Heart left ventricle (tissue), 16 donors: ENCODE measurements around the gene PRSS1. TPM values are rescaled to one million over a fixed set of nuclear protein-coding genes. Genes with fewer than 3 reads are reported as not detected.

Experiments
- ATAC-seq, 4 donors: fragments of 200-7000 bp; cut with Tn5 transposase; one replicate each; pipeline ENCODE4 v1.9.1; 2020 to 2022; ENCODE audit warnings: moderate library complexity in 4 of 4, mild to moderate bottlenecking in 3 of 4, moderate number of reproducible peaks in 1 of 4
- DNase-seq, 5 donors: peaks; one replicate each; pipeline ENCODE4 v3.0.0-alpha.2; 2020
- H3K27ac ChIP-seq, 12 donors: fragments of 200-600 bp; sonication (generic) in 4 of 12; one replicate each; pipeline versions ENCODE4 v1.5.0 to v1.8.0; 2016 to 2022; ENCODE audit warnings: mild to moderate bottlenecking in 2 of 12
- H3K27me3 ChIP-seq, 9 donors: fragments of 200-600 bp; sonication (generic) in 2 of 9; one replicate each; pipeline versions ENCODE4 v1.5.1 to v1.8.0; 2016 to 2022; ENCODE audit warnings: mild to moderate bottlenecking in 3 of 9
- H3K36me3 ChIP-seq, 9 donors: fragments of 200-600 bp; sonication (generic) in 2 of 9; one replicate each; pipeline versions ENCODE4 v1.5.0 to v1.8.0; 2018 to 2022; ENCODE audit warnings: mild to moderate bottlenecking in 2 of 9
- H3K4me1 ChIP-seq, 12 donors: fragments of 200-600 bp; sonication (generic) in 4 of 12; one replicate each; pipeline versions ENCODE4 v1.5.0 to v1.8.0; 2016 to 2022; ENCODE audit warnings: mild to moderate bottlenecking in 3 of 12
- H3K4me3 ChIP-seq, 12 donors: fragments of 200-600 bp; sonication (generic) in 4 of 12; one replicate each; pipeline versions ENCODE4 v1.5.0 to v1.8.0; 2017 to 2022; ENCODE audit warnings: mild to moderate bottlenecking in 9 of 12, moderate library complexity in 4 of 12
- H3K9me3 ChIP-seq, 12 donors: fragments of 200-600 bp; sonication (generic) in 4 of 12; one replicate each; pipeline versions ENCODE4 v1.5.0 to v1.8.0; 2016 to 2022; ENCODE audit warnings: mild to moderate bottlenecking in 1 of 12
- POLR2A ChIP-seq, 2 donors: fragments of 450-650 bp; IDR thresholded peaks; one replicate each; pipeline ENCODE4 v1.6.1; 2017; ENCODE audit warnings: antibody characterized with exemption in 2 of 2, mild to moderate bottlenecking in 2 of 2, moderate library complexity in 2 of 2
- WGBS, 4 donors: extraction: QIAGEN DNeasy Blood & Tissue Kit in 2 of 4; methylation state at CpG; one replicate each; pipeline versions ENCODE4 v1.1.5 to v1.1.7; 2013 to 2018; 5-methylcytosine and 5-hydroxymethylcytosine counted together
- intact Hi-C, 10 donors: fragments of 100-400 bp; cut with DNase I; formaldehyde crosslinking; loops; one replicate each; pipeline versions ENCODE4 v1.11.1 to v1.14.2; 2022
- polyA plus RNA-seq, 2 donors: library from polyadenylated mRNA; stranded (reverse); fragments of 200-250 nt; gene quantifications; one replicate each; pipeline ENCODE4 v1.2.3, GENCODE V29; 2013
- total RNA-seq, 9 donors: library from RNA; depleted of rRNA in 2 of 9; stranded (reverse); fragments of >200 nt in 2 of 9; fragmentation: NEBNext Ultra II Directional in 3 of 9; extraction: Animal tissue kit (Norgen Biotek cat#: 25700) in 3 of 9; gene quantifications; one replicate each; pipeline versions ENCODE4 v1.1.0 to v1.2.4, GENCODE V29; 2016 to 2023
- TF ChIP-seq, protein P1 (sequence below), 12 donors: fragments of 200-600 bp; sonication (generic) in 4 of 12; IDR thresholded peaks; one replicate each; pipeline versions ENCODE4 v1.5.0 to v1.8.0; 2018 to 2022; ENCODE audit warnings: antibody characterized with exemption in 12 of 12, mild to moderate bottlenecking in 5 of 12
- donor health status: ischemic (EF 13 %, LVEDD 7.1; RV severe dilation, severe dysfunction).
- donor health status: healthy with polysubstance abuse.
- donor health status: DM: no; HTN: yes; CAD: no.
- donor health status: DM: no; HTN: no; CAD: no.
- donor health status: ischemic (EF 25% LVEDD 6.9; RV normal size, moderate dysfunction).
- donor health status: ischemic (EF 25% LVEDD 5.7; RV mildly dilated, moderate dysfunction).
- donor health status: healthy.
- donor health status: DM: yes; HTN: yes; CAD: no.
- donor health status: ischemic (EF 35%, LVEDD 5.7; RV mildly dilated, moderate dysfunction).
- donor health status: nonischemic (EF 11% LVEDD 7.7; RV severe dilation, severe dysfunction).
- donor health status: DM: yes; HTN: yes; CAD: no.
- donor health status: PGD.
- donor health status: ischemic (EF 29% LVEDD 5.4; RV normal size, mild dysfunction).
- donor health status: nonischemic (EF 23%, LVEDD 6.1; RV moderate dilation, normal function).

Gene PRSS1
- total and polyA plus RNA-seq, 11 donors = 1.3 to 4.3 (median 3.0) TPM; not detected in 5

- no peak for ATAC-seq
- no peak overlapping the region for H3K27ac ChIP-seq
- WGBS, 4 donors = 15 to 32% (median 31%) methylated on average over 2 of the region's 2 CpGs
- H3K27me3 ChIP-seq = peaks cover 0 to 4% (median 0%) of the 10 kb centered on the region in 9 donors
- TF ChIP-seq, protein P1, sequence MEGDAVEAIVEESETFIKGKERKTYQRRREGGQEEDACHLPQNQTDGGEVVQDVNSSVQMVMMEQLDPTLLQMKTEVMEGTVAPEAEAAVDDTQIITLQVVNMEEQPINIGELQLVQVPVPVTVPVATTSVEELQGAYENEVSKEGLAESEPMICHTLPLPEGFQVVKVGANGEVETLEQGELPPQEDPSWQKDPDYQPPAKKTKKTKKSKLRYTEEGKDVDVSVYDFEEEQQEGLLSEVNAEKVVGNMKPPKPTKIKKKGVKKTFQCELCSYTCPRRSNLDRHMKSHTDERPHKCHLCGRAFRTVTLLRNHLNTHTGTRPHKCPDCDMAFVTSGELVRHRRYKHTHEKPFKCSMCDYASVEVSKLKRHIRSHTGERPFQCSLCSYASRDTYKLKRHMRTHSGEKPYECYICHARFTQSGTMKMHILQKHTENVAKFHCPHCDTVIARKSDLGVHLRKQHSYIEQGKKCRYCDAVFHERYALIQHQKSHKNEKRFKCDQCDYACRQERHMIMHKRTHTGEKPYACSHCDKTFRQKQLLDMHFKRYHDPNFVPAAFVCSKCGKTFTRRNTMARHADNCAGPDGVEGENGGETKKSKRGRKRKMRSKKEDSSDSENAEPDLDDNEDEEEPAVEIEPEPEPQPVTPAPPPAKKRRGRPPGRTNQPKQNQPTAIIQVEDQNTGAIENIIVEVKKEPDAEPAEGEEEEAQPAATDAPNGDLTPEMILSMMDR (IDR thresholded peaks at IDR 0.05) = no peak
- no peak for TF ChIP-seq POLR2A (IDR thresholded peaks at IDR 0.05)
- H3K4me3 ChIP-seq = no peak overlapping the region
- intact Hi-C loops = loop anchor here in 6 of 10 donors (5.0 to 10.0 kb wide), 3 partner anchors 68 to 610 kb away; no protein-coding TSS in a partner anchor
- no peaks in the 10 kb centered on the region for H3K36me3 ChIP-seq
- H3K4me1 ChIP-seq = no peaks in the 10 kb centered on the region
- H3K9me3 ChIP-seq = no peaks in the 10 kb centered on the region
- DNase-seq = no peak
These were observed 34.9 kb upstream of the PRSS1 start for GRCh38 chr7:142714375-142714774.

- no peaks in the 10 kb centered on the region for H3K9me3 ChIP-seq
- intact Hi-C loops = loop anchor here in 1 of 10 donors (5.0 to 10.0 kb wide), 2 partner anchors 61 to 608 kb away; no protein-coding TSS in a partner anchor
- H3K27ac ChIP-seq = no peak overlapping the region
- no peak overlapping the region for H3K4me3 ChIP-seq
- H3K27me3 ChIP-seq = peaks cover 0 to 3% (median 0%) of the 10 kb centered on the region in 9 donors
- H3K4me1 ChIP-seq = no peaks in the 10 kb centered on the region
- H3K36me3 ChIP-seq = no peaks in the 10 kb centered on the region
- no peak for TF ChIP-seq POLR2A (IDR thresholded peaks at IDR 0.05)
- TF ChIP-seq, protein P1 (IDR thresholded peaks at IDR 0.05) = no peak
- DNase-seq = no peak
- ATAC-seq = no peak
- 33 to 57% (median 47%) methylated on average over 2 of the region's 2 CpGs for WGBS, 4 donors
These were observed 32.7 kb upstream of the PRSS1 start for GRCh38 chr7:142716596-142716995.

DNA sequence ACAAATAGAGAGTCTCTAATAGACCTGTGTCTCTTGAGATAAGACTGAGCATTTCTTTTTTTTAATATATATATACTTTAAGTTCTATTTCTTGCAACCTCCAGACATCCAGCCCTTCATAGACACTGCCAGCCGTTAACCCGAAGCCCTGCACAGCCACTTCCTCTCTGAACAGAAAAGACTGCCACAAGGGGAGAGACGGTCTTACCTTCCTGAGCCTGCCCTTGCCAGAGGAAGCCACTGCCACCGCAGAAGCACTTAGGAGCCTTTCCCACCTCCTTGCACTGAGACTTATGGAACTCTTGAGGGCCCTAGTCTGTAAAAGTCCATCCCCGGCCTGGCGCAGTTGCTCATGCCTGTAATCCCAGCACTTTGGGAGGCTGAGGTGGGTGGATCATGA is 31.8 kb upstream of the PRSS1 start:
- TF ChIP-seq, protein P1 (IDR thresholded peaks at IDR 0.05) = no peak
- TF ChIP-seq POLR2A (IDR thresholded peaks at IDR 0.05) = no peak
- H3K9me3 ChIP-seq = no peaks in the 10 kb centered on the region
- WGBS, 4 donors = 77 to 81% (median 80%) methylated on average over 6 of the region's 6 CpGs
- peaks cover 0 to 3% (median 0%) of the 10 kb centered on the region in 9 donors for H3K27me3 ChIP-seq
- H3K36me3 ChIP-seq = no peaks in the 10 kb centered on the region
- H3K4me3 ChIP-seq = no peak overlapping the region
- no peak for DNase-seq
- ATAC-seq = no peak
- H3K4me1 ChIP-seq = no peaks in the 10 kb centered on the region
- intact Hi-C loops = loop anchor here in 1 of 10 donors (5.0 to 10.0 kb wide), 2 partner anchors 60 to 607 kb away; no protein-coding TSS in a partner anchor
- no peak overlapping the region for H3K27ac ChIP-seq

DNA sequence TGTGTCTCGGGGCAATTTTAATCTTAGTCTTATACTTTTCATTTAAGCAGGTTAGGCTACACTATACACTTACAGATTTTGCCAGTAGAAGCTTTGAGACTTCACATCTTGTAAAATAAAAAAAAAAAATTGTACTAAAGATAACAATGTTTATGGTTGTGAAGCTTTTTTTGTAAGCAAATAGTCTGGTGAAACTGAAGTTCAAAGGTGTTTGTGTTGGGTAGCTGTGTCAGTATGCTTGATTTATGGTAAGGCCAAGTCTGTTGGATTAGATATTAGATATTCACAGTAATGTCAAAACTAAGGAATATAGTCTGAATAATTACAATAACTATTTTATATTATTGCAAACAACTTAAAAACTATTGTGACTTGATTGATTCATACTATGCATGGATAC is 31.0 kb upstream of the PRSS1 start:
- Histone ChIP-seq H3K4me3 (no peak overlapping the region), H3K27me3 (peaks cover 0 to 3% (median 0%) of the 10 kb centered on the region in 9 donors), H3K4me1 (no peaks in the 10 kb centered on the region), H3K9me3 (no peaks in the 10 kb centered on the region), H3K36me3 (no peaks in the 10 kb centered on the region), H3K27ac (no peak overlapping the region)
- intact Hi-C loops = loop anchor here in 1 of 10 donors (5.0 to 10.0 kb wide), 2 partner anchors 59 to 606 kb away; no protein-coding TSS in a partner anchor
- no peak for TF ChIP-seq POLR2A (IDR thresholded peaks at IDR 0.05)
- TF ChIP-seq, protein P1 (IDR thresholded peaks at IDR 0.05) = no peak
- WGBS, 4 donors = 57 to 68% (median 64%) methylated on average over 1 of the region's 1 CpG
- DNase-seq (no peak), ATAC-seq (no peak)
